GM18868 (cell line): ENCODE measurements around the gene FBXL17.
A peak's percentile ranks its signal among the peaks of the same experiment; 100 is the strongest.

ENCODE experiments used
- ATAC-seq: cut with Tn5 transposase; IDR thresholded peaks from one replicate; pipeline ENCODE4 v1.9.1; 2021; ENCODE audit warnings: mild to moderate bottlenecking, moderate library complexity; ENCODE audit not compliant: unreplicated experiment

FBXL17 gene

GRCh38 chr5:107826311-107827000 is 555.4 kb downstream of the FBXL17 start:
- ATAC-seq = no peak

- ATAC-seq = no peak
Measured at GRCh38 chr5:107824821-107825220, 557.1 kb downstream of the FBXL17 start.

DNA sequence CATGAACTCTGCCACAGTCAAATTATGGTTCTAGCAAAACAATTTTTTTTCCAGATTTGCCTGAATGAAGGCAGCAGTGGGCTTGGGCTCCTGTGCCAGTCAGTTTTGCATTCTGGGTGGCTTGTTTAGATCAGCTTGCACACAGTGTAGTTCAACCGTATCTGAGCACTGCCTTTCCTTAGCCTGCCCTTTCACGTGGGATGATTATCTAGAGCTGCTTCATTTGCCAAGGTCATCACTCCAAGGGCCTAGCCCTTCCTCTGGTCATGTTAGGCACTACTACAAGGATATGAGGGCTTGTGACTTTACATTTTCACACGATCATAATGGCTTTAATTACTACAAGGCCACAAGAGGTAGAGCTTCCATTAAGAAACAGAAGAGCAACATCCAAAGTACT is 560.6 kb downstream of the FBXL17 start:
- no peak for ATAC-seq

- peak; percentile 58 for ATAC-seq
Measured at GRCh38 chr5:107820429-107820828, 561.5 kb downstream of the FBXL17 start.

GRCh38 chr5:107817951-107818350 is 563.9 kb downstream of the FBXL17 start:
- ATAC-seq = no peak

GRCh38 chr5:107817436-107817835 is 564.5 kb downstream of the FBXL17 start:
- ATAC-seq = no peak

DNA sequence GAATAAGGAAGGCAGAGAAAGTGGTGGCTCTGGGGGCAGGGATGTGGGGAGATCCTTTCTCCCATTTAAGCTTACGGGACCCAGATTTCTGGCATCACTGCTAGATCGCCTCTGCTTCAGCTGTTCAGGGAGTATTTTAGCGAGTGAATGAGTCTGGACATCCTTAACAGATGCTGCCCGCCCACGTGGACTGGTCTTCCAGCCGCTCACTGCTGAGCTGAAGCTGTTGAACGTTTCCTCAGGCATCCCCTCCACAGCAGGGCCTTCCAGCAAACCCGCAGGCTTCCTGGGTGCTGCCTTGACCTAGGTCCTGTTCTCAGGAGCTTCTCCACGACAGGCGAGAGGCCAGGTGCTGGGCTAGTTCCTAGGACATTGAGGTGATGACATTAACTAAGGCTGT is 566.8 kb downstream of the FBXL17 start:
- no peak for ATAC-seq

GRCh38 chr5:107814183-107814827 is 567.6 kb downstream of the FBXL17 start:
- no peak for ATAC-seq

- peak; percentile 82 for ATAC-seq
Measured at GRCh38 chr5:107813559-107813958, 568.3 kb downstream of the FBXL17 start.

- ATAC-seq = peak; percentile 84
Measured at GRCh38 chr5:107812570-107813141, 569.2 kb downstream of the FBXL17 start.

GRCh38 chr5:107809201-107810034 is 572.5 kb downstream of the FBXL17 start:
- no peak for ATAC-seq
